Mammary epithelial cell (primary cell): ENCODE data around the gene SDR9C7.

Experiments
- CTCF ChIP-seq, 2 donors: IDR thresholded peaks in 1 of 2; conservative IDR thresholded peaks in 1 of 2; 2 replicates each; pipeline ENCODE4 v1.5.1; 2011 to 2012; ENCODE audit warnings: inconsistent platforms in 2 of 2, low read length in 2 of 2, mild to moderate bottlenecking in 2 of 2, control low read depth in 1 of 2, low read depth in 1 of 2; ENCODE audit not compliant: insufficient read depth in 1 of 2; ENCODE audit errors: extremely low read depth in 1 of 2
- EZH2 ChIP-seq: IDR thresholded peaks from 2 replicates; pipeline ENCODE4 v1.6.1; 2012; ENCODE audit warnings: low read length, inconsistent platforms, borderline replicate concordance

DNA sequence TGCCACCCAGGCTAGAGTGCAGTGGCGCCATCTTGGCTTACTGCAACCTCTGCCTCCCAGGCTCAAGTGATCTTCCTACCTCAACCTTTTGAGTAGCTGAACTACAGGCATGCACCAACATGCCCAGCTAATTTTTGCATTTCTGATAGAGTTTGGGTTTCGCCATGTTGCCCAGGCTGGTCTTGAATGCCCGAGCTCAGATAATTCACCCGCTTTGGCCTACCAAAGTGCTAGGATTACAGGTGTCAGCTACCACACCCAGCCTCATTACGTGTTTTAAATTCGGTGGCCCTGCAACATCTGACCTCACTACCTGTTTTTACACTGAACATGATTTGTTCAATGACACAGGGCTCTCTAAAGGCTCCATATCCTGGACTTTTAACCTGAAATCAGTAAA, 46.1 kb upstream of the SDR9C7 start:
- no peak for TF ChIP-seq CTCF (conservative IDR thresholded peaks at IDR 0.05 in 1 of 2, IDR thresholded peaks at IDR 0.05 in 1 of 2; ENCODE audit: extremely low read depth in 1 of 2, insufficient read depth in 1 of 2, low read depth in 1 of 2, low read length in 2 of 2)
- TF ChIP-seq EZH2, result no peak
